T-helper 2 cell (primary cell): ENCODE results near the gene ZC3H12A.

Experiments used
- DNase-seq, 5 experiments: peaks; one replicate each; pipeline versions ENCODE4 v3.0.0 to v3.0.0-alpha.2; 2012 to 2022
- total RNA-seq, 2 donors: gene quantifications; one replicate each; lab custom pipeline; 2026; lab: John Stamatoyannopoulos, UW

The ZC3H12A gene
- 249 to 417 reads per million in 2 donors for total RNA-seq

GRCh38 chr1:37474046-37474696 lies at the start of gene ZC3H12A:
Gene ZC3H12A, plus strand, starts transcription at chr1:37474580. Its CDS starts 917 bp downstream, at chr1:37475497.
- DNase-seq, result peak; percentile 88 to 95 (median 92)

- no peak for DNase-seq
Observed at GRCh38 chr1:37425221-37425620, 49.2 kb upstream of the ZC3H12A start.

- no peak for DNase-seq
Observed at GRCh38 chr1:37429029-37429428, 45.4 kb upstream of the ZC3H12A start.

GRCh38 chr1:37430103-37430985 lies 44.0 kb upstream of the ZC3H12A start:
- no peak for DNase-seq

- no peak for DNase-seq
Observed at GRCh38 chr1:37432716-37433115, 41.7 kb upstream of the ZC3H12A start.

- no peak for DNase-seq
Observed at GRCh38 chr1:37433171-37433570, 41.2 kb upstream of the ZC3H12A start.

GRCh38 chr1:37434292-37435225 lies 39.8 kb upstream of the ZC3H12A start:
- DNase-seq, result peak; percentile 15 to 61 (median 53)

GRCh38 chr1:37437087-37437486 lies 37.3 kb upstream of the ZC3H12A start:
- no peak for DNase-seq

- DNase-seq, result no peak
Observed at GRCh38 chr1:37438037-37438868, 36.1 kb upstream of the ZC3H12A start.

- DNase-seq, result no peak
Observed at GRCh38 chr1:37438869-37439343, 35.5 kb upstream of the ZC3H12A start.

- no peak for DNase-seq
Observed at GRCh38 chr1:37439349-37439995, 34.9 kb upstream of the ZC3H12A start.

GRCh38 chr1:37441490-37441889 lies 32.9 kb upstream of the ZC3H12A start:
- no peak for DNase-seq

GRCh38 chr1:37442139-37442538 lies 32.2 kb upstream of the ZC3H12A start:
- no peak for DNase-seq

- DNase-seq, result no peak
Observed at GRCh38 chr1:37442644-37443043, 31.7 kb upstream of the ZC3H12A start.

- no peak for DNase-seq
Observed at GRCh38 chr1:37446874-37447273, 27.5 kb upstream of the ZC3H12A start.

- DNase-seq, result no peak
Observed at GRCh38 chr1:37448185-37448584, 26.2 kb upstream of the ZC3H12A start.

GRCh38 chr1:37448691-37449417 lies 25.5 kb upstream of the ZC3H12A start:
- DNase-seq, result no peak

- peak in 1 of 5 experiments; percentile 60 for DNase-seq
Observed at GRCh38 chr1:37449936-37450335, 24.4 kb upstream of the ZC3H12A start.

- DNase-seq, result no peak
Observed at GRCh38 chr1:37452416-37452815, 22.0 kb upstream of the ZC3H12A start.

GRCh38 chr1:37453647-37454046 lies 20.7 kb upstream of the ZC3H12A start:
- no peak for DNase-seq
